ENCODE results near the gene SCYGR8. TPM values are rescaled to one million over a fixed set of nuclear protein-coding genes. Genes with fewer than 3 reads are reported as not detected.

Gene SCYGR8
- total and polyA plus RNA-seq, 2 donors (not counting 1 experiment from before 2014, with no cell fraction given), result not detected

DNA sequence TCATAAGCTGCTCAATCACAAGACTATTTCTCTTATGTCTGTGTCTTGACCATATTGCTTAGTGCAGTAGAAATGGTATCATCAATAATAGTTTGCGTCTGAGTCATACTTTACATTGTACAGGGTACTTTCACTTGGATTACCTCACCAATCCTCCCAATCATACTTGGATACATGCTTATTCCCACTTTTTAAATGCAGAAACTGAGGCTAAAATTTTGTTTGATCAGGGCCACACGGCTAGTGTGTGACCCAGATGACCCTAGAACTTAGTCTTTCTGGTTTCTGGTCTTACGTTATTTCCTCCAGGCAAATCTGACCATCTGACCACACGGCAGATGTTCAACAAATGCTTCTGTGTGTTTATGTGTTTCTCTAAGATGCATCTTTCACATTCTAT lies 44.1 kb downstream of the SCYGR8 start:
- intact Hi-C loops (cut with micrococcal nuclease), result no loop called here
- no peak overlapping the region for H3K27ac Mint-ChIP-seq
- POLR2A ChIA-PET, result no interaction called here

GRCh38 chr2:227793148-227793712 lies 47.5 kb downstream of the SCYGR8 start:
- TF ChIP-seq, protein P1, sequence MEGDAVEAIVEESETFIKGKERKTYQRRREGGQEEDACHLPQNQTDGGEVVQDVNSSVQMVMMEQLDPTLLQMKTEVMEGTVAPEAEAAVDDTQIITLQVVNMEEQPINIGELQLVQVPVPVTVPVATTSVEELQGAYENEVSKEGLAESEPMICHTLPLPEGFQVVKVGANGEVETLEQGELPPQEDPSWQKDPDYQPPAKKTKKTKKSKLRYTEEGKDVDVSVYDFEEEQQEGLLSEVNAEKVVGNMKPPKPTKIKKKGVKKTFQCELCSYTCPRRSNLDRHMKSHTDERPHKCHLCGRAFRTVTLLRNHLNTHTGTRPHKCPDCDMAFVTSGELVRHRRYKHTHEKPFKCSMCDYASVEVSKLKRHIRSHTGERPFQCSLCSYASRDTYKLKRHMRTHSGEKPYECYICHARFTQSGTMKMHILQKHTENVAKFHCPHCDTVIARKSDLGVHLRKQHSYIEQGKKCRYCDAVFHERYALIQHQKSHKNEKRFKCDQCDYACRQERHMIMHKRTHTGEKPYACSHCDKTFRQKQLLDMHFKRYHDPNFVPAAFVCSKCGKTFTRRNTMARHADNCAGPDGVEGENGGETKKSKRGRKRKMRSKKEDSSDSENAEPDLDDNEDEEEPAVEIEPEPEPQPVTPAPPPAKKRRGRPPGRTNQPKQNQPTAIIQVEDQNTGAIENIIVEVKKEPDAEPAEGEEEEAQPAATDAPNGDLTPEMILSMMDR (IDR thresholded peaks at IDR 0.05), result no peak
- no peak for TF ChIP-seq EZH2 (IDR thresholded peaks at IDR 0.05; ENCODE audit: borderline replicate concordance, insufficient read depth, low read depth, low read length, poor library complexity, severe bottlenecking)
- Histone ChIP-seq H3K4me2 (replicated peaks; ENCODE audit: low read depth, low read length, poor library complexity, severe bottlenecking) (no peak overlapping the region), H2AFZ (ENCODE audit: insufficient read depth, low read depth, low read length, poor library complexity, severe bottlenecking) (no peak overlapping the region), H4K20me1 (ENCODE audit: control insufficient read depth, insufficient read depth, low read length, poor library complexity, severe bottlenecking) (no peaks in the 10 kb centered on the region), H3K4me3 (ENCODE audit: control extremely low read depth in 1 of 5, extremely low read depth in 1 of 5, insufficient read depth in 1 of 5, low read depth in 2 of 5, low read length in 4 of 5) (no peak overlapping the region), H3K9me3 (ENCODE audit: control extremely low read depth in 1 of 3, control insufficient read depth in 2 of 3, insufficient read depth in 1 of 3, low read length in 2 of 3) (no peaks in the 10 kb centered on the region), H3K36me3 (replicated peaks in 1 of 2; ENCODE audit: control extremely low read depth in 1 of 2, control insufficient read depth in 1 of 2, extremely low read depth in 1 of 2, insufficient read depth in 2 of 2, low read length in 1 of 2) (no peaks in the 10 kb centered on the region), H3K79me2 (ENCODE audit: control insufficient read depth, insufficient read depth, low read length) (no peaks in the 10 kb centered on the region), H3K9ac (ENCODE audit: low read length) (no peak overlapping the region), H3K27me3 (replicated peaks in 1 of 4; ENCODE audit: control extremely low read depth in 1 of 4, control insufficient read depth in 3 of 4, insufficient read depth in 4 of 4, low read length in 3 of 4) (peaks cover 0 to 4% (median 0%) of the 10 kb centered on the region in 4 experiments), H3K4me1 (ENCODE audit: control insufficient read depth in 2 of 2, insufficient read depth in 2 of 2, low read length in 2 of 2) (no peaks in the 10 kb centered on the region), H3K27ac (ENCODE audit: low read length in 2 of 2) (no peak overlapping the region)
- CTCF ChIA-PET, result no interaction called here
- Mint-ChIP-seq H3K4me3 (no peak overlapping the region), H3K27me3 (peaks cover 15% of the 10 kb centered on the region), H3K9me3 (ENCODE audit: insufficient read depth) (no peaks in the 10 kb centered on the region), H3K4me1 (no peaks in the 10 kb centered on the region), H3K27ac (no peak overlapping the region)
- WGBS (ENCODE audit: insufficient coverage), result 95% methylated on average over 3 of the region's 5 CpGs
- DNase-seq (no peak), ATAC-seq (ENCODE audit: low read depth) (no peak)
- POLR2A ChIA-PET, result no interaction called here
- intact Hi-C loops (cut with micrococcal nuclease), result no loop called here

More for the DNA sequence above, 44.1 kb downstream of the SCYGR8 start:
- Histone ChIP-seq H3K27ac (ENCODE audit: low read length in 2 of 2) (no peak overlapping the region), H3K27me3 (replicated peaks in 1 of 4; ENCODE audit: control extremely low read depth in 1 of 4, control insufficient read depth in 3 of 4, insufficient read depth in 4 of 4, low read length in 3 of 4) (peaks cover 0 to 8% (median 0%) of the 10 kb centered on the region in 4 experiments), H3K4me1 (ENCODE audit: control insufficient read depth in 2 of 2, insufficient read depth in 2 of 2, low read length in 2 of 2) (no peaks in the 10 kb centered on the region), H3K79me2 (ENCODE audit: control insufficient read depth, insufficient read depth, low read length) (no peaks in the 10 kb centered on the region), H3K9ac (ENCODE audit: low read length) (no peak overlapping the region), H2AFZ (ENCODE audit: insufficient read depth, low read depth, low read length, poor library complexity, severe bottlenecking) (no peak overlapping the region), H3K4me2 (replicated peaks; ENCODE audit: low read depth, low read length, poor library complexity, severe bottlenecking) (no peak overlapping the region), H3K9me3 (ENCODE audit: control extremely low read depth in 1 of 3, control insufficient read depth in 2 of 3, insufficient read depth in 1 of 3, low read length in 2 of 3) (no peaks in the 10 kb centered on the region), H4K20me1 (ENCODE audit: control insufficient read depth, insufficient read depth, low read length, poor library complexity, severe bottlenecking) (no peaks in the 10 kb centered on the region), H3K36me3 (replicated peaks in 1 of 2; ENCODE audit: control extremely low read depth in 1 of 2, control insufficient read depth in 1 of 2, extremely low read depth in 1 of 2, insufficient read depth in 2 of 2, low read length in 1 of 2) (no peaks in the 10 kb centered on the region), H3K4me3 (ENCODE audit: control extremely low read depth in 1 of 5, extremely low read depth in 1 of 5, insufficient read depth in 1 of 5, low read depth in 2 of 5, low read length in 4 of 5) (no peak overlapping the region)
- TF ChIP-seq EZH2 (IDR thresholded peaks at IDR 0.05; ENCODE audit: borderline replicate concordance, insufficient read depth, low read depth, low read length, poor library complexity, severe bottlenecking), result no peak
- TF ChIP-seq, protein P1 (IDR thresholded peaks at IDR 0.05), result no peak
- WGBS (ENCODE audit: insufficient coverage), result 100% methylated on average over 3 of the region's 4 CpGs
- no peak overlapping the region for H3K4me3 Mint-ChIP-seq
- H3K9me3 Mint-ChIP-seq (ENCODE audit: insufficient read depth), result no peaks in the 10 kb centered on the region
- peaks cover 14% of the 10 kb centered on the region for H3K27me3 Mint-ChIP-seq
- no peak for ATAC-seq (ENCODE audit: low read depth)
- CTCF ChIA-PET, result no interaction called here
- no peaks in the 10 kb centered on the region for H3K4me1 Mint-ChIP-seq
- DNase-seq, result no peak

Small RNAs within 50 kb of the gene (small RNA-seq; reads per million reads assigned to genes)
- gene RNA5SP121 (ENCODE audit: insufficient read length, low read depth, low replicate concordance) (not detected), gene SNRPGP8 (ENCODE audit: insufficient read length, low read depth, low replicate concordance) (not detected)

Other genes with a start within 250 kb of the SCYGR8 start
- gene SCYGR2, start 147.0 kb upstream of the SCYGR8 start, total RNA-seq, result not detected in 2 replicates
- not detected in 2 replicates for gene SCYGR2, start 147.0 kb upstream of the SCYGR8 start, polyA plus RNA-seq
- not detected in 2 replicates for gene SCYGR3, start 131.1 kb upstream of the SCYGR8 start, total RNA-seq
- not detected in 2 replicates for gene SCYGR3, start 131.1 kb upstream of the SCYGR8 start, polyA plus RNA-seq
- not detected in 2 replicates for gene SCYGR4, start 128.4 kb upstream of the SCYGR8 start, total RNA-seq
- gene SCYGR4, start 128.4 kb upstream of the SCYGR8 start, polyA plus RNA-seq, result not detected in 2 replicates
- gene SCYGR5, start 79.1 kb upstream of the SCYGR8 start, total RNA-seq, result not detected in 2 replicates
- not detected in 2 replicates for gene SCYGR5, start 79.1 kb upstream of the SCYGR8 start, polyA plus RNA-seq
- not detected in 2 replicates for gene SLC19A3, start 27.9 kb upstream of the SCYGR8 start, total RNA-seq
- not detected in 2 replicates for gene SLC19A3, start 27.9 kb upstream of the SCYGR8 start, polyA plus RNA-seq
- not detected in 2 replicates for gene SCYGR6, start 21.1 kb upstream of the SCYGR8 start, total RNA-seq
- not detected in 2 replicates for gene SCYGR6, start 21.1 kb upstream of the SCYGR8 start, polyA plus RNA-seq
- gene SCYGR7, start 17.6 kb upstream of the SCYGR8 start, total RNA-seq, result not detected in 2 replicates
- not detected in 2 replicates for gene SCYGR7, start 17.6 kb upstream of the SCYGR8 start, polyA plus RNA-seq
- gene CCL20, start 67.9 kb downstream of the SCYGR8 start, total RNA-seq, result not detected in 2 replicates
- 0.26 and 0.31 TPM in 2 replicates for gene CCL20, start 67.9 kb downstream of the SCYGR8 start, polyA plus RNA-seq
- not detected in 2 replicates for gene DAW1, start 125.7 kb downstream of the SCYGR8 start, total RNA-seq
- gene DAW1, start 125.7 kb downstream of the SCYGR8 start, polyA plus RNA-seq, result not detected in 2 replicates

Data from B cell (primary cell).